Osteocyte (in vitro differentiated cells): Measurements from ENCODE around the gene SELPLG. TPM values are rescaled to one million over a fixed set of nuclear protein-coding genes. Genes with fewer than 3 reads are reported as not detected.
"Not testable (repeated sequence)": the region's sequence is repeated elsewhere in the genome, so short reads cannot be mapped to it uniquely, and the experiment has no call there.

Source experiments
- DNase-seq: peaks from one replicate; pipeline ENCODE4 v3.0.0; 2021; ENCODE audit warnings: mixed read lengths; ENCODE audit not compliant: unreplicated experiment; ENCODE audit errors: extremely low spot score
- H3K27ac Mint-ChIP-seq: one replicate; pipeline ENCODE4 v1.8.0; 2021; ENCODE audit warnings: mild to moderate bottlenecking, mixed read lengths; ENCODE audit not compliant: unreplicated experiment
- H3K27me3 Mint-ChIP-seq: one replicate; pipeline ENCODE4 v1.8.0; 2021; ENCODE audit warnings: mixed read lengths; ENCODE audit not compliant: unreplicated experiment
- H3K36me3 Mint-ChIP-seq: one replicate; pipeline ENCODE4 v1.8.0; 2021; ENCODE audit warnings: mixed read lengths; ENCODE audit not compliant: unreplicated experiment
- H3K4me1 Mint-ChIP-seq: one replicate; pipeline ENCODE4 v1.8.0; 2021; ENCODE audit warnings: mixed read lengths; ENCODE audit not compliant: unreplicated experiment
- H3K4me3 Mint-ChIP-seq: one replicate; pipeline ENCODE4 v1.8.0; 2021; ENCODE audit warnings: mild to moderate bottlenecking, moderate library complexity, mixed read lengths; ENCODE audit not compliant: unreplicated experiment
- H3K9me3 Mint-ChIP-seq: one replicate; pipeline ENCODE4 v1.8.0; 2021; ENCODE audit warnings: mixed read lengths; ENCODE audit not compliant: unreplicated experiment
- total RNA-seq: library from RNA; stranded (reverse); gene quantifications from 2 replicates; pipeline ENCODE4 v1.2.1, GENCODE V29; 2021
- TF ChIP-seq, protein P1 (sequence below): fragments of 200-600 bp; sonication (generic); IDR thresholded peaks from 2 replicates; pipeline ENCODE4 v1.5.0; 2021; ENCODE audit warnings: antibody characterized with exemption, mild to moderate bottlenecking, moderate library complexity

SELPLG gene
- total RNA-seq, 1 donor from 2014 or later: 0.59 TPM

DNA sequence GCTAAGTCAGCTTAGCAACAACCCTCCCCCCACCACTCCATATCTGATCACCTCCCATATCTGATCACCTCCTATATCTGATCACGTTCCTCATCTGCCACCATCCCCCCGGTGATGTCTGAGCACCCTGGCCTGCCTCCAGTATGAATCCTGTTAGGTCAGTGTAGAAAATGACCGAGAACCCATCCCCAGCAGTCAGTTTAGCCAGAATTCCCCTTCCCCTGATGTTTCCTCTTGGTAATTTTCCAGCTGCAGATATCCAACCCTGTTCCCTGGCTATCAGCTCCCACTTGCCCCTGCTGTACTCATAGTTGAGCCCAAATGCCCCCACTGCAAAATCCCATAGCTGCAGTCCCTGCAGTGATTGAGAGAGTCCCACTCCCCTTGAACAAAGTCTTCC is 12.5 kb downstream of the SELPLG start:
- Mint-ChIP-seq H3K36me3 (no peaks in the 10 kb centered on the region), H3K4me1 (peaks cover 19% of the 10 kb centered on the region), H3K27me3 (no peaks in the 10 kb centered on the region), H3K27ac (peak overlapping the region; percentile 9), H3K4me3 (no peak overlapping the region), H3K9me3 (no peaks in the 10 kb centered on the region)
- TF ChIP-seq, protein P1, sequence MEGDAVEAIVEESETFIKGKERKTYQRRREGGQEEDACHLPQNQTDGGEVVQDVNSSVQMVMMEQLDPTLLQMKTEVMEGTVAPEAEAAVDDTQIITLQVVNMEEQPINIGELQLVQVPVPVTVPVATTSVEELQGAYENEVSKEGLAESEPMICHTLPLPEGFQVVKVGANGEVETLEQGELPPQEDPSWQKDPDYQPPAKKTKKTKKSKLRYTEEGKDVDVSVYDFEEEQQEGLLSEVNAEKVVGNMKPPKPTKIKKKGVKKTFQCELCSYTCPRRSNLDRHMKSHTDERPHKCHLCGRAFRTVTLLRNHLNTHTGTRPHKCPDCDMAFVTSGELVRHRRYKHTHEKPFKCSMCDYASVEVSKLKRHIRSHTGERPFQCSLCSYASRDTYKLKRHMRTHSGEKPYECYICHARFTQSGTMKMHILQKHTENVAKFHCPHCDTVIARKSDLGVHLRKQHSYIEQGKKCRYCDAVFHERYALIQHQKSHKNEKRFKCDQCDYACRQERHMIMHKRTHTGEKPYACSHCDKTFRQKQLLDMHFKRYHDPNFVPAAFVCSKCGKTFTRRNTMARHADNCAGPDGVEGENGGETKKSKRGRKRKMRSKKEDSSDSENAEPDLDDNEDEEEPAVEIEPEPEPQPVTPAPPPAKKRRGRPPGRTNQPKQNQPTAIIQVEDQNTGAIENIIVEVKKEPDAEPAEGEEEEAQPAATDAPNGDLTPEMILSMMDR: no peak
- no peak for DNase-seq

DNA sequence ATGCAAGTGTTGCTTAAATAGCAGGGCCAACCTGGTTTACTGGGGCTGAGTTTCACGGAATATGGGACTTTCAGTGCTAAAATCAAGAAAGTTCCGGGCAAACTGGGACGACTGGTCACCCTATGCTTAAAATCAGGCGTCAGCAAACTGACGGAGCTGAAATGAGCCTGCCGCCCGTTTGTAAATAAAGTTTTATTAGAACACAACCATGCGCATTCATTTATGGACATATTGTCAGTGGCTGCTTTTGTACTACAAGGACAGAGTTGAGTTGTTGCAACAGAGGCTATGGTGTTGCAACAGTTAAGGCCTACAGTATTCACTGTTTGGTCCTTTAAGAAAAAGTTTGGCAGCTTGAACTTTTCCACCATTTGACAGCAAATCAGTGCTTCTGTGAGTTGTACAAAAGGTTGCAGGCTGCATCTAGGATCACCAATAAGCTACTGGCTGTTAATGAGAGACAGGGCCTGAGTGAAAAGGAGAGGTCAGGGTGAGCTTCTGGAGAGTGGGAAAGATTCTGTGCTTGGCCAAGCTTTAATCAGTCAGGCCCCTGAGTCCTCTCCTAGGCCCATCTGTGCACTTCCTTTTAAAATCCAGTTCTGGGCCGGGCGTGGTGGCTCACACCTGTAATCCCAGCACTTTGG is 13.3 kb downstream of the SELPLG start:
- TF ChIP-seq, protein P1: no peak
- no peaks in the 10 kb centered on the region for H3K27me3 Mint-ChIP-seq
- no peak for DNase-seq
- H3K9me3 Mint-ChIP-seq: no peaks in the 10 kb centered on the region
- peaks cover 1% of the 10 kb centered on the region for H3K36me3 Mint-ChIP-seq
- H3K4me3 Mint-ChIP-seq: no peak overlapping the region
- H3K4me1 Mint-ChIP-seq: peaks cover 19% of the 10 kb centered on the region
- no peak overlapping the region for H3K27ac Mint-ChIP-seq

DNA sequence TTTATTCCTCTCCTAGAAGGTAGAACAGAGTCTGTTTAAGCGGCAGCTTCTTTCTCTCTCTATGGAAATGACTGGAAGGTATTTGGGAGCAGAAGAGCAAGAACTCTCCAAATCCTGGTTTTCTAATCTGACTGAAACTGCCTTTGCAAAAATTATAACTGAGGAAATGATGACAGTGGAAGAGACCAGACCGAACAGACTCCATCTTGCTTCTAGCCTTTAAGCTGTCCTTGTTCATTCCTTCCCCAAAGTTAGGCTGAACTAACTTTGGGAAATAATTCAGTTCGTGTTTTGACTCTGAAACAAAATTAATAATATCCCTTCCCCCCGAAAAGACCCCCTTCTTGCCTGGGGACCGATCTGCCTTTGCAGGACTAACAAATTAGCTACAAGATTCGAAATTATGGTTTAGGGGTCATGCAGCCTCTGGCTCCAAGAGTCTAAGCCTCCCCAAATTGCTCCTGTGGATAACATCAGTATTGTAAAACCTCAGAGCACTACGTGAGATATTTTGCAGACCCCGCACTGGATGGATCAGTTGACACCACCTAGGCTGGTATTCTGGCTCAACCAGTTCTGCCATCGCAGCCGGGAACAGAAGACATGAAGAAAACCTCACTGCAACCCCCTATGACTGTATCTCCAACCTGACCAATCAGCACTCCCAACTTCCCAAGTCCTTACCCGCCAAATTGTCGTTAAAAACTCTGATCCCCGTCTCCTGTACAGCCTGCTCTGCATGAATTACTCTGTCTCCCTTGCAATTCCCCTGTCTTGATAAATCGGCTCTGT is 14.1 kb downstream of the SELPLG start:
- TF ChIP-seq, protein P1: no peak
- Mint-ChIP-seq H3K27ac (no peak overlapping the region), H3K27me3 (no peaks in the 10 kb centered on the region), H3K4me1 (peaks cover 19% of the 10 kb centered on the region), H3K9me3 (no peaks in the 10 kb centered on the region), H3K36me3 (peaks cover 1% of the 10 kb centered on the region), H3K4me3 (no peak overlapping the region)
- DNase-seq: no peak

DNA sequence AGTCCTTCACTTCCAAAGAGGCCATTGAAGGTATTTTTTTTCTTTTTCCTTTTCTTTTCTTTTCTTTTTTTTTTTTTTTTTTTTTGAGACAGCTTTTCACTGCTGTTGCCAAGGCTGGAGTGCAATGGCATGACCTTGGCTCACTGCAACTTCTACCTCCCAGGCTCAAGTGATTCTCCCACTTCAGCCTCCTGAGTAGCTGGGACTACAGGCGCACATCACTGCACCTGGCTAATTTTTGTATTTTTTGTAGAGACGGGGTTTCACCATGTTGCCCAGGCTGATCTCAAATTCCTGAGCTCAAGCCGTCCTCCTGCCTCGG is 14.8 kb downstream of the SELPLG start:
- H3K9me3 Mint-ChIP-seq, DNase-seq, H3K36me3 Mint-ChIP-seq, H3K27me3 Mint-ChIP-seq, H3K4me3 Mint-ChIP-seq, H3K27ac Mint-ChIP-seq: not testable (repeated sequence)
- H3K4me1 Mint-ChIP-seq: peaks cover 19% of the 10 kb centered on the region

DNA sequence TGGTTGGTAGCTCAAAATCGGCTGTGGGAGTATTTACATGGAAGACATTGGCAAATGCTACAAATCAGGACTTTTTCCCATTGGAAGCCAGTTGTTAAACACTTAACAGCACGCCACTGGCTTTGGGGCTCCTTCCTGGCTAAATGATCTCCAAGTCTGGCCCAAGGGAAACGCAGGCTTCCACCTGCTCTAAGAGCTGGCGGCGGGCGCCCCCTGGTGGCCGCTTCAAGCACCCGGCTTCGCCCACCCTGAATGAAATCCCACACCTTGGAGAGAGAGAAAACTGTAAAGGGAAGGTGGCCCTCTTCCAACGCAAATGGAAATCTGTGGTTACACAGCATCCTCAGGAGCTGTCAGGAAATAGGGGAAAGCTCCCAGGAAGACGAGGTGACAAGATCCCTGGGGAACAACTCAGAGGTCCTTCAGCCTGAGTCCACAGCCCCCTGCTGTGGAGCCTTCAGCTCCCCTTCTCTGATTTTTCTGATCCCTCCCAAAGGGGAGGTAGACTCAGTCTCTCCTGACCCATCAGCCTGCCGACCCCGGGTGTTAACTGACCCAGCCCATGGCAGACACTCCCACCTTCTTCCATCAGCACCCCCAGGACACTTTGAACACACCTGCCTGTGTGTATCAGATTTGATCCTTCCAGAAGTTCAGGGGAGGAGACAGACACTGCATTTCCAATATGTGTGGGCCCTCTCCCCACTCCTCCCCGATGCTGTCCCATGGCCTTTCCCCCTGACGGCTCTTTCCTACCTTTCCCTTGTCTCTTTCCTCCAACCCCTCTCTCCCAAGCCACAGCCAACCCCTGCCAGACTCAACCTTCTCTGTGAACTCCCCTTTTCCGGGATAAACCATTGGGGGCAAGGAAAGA is 15.4 kb downstream of the SELPLG start:
- H3K4me3 Mint-ChIP-seq: no peak overlapping the region
- no peak overlapping the region for H3K27ac Mint-ChIP-seq
- peak; percentile 94 for DNase-seq
- no peaks in the 10 kb centered on the region for H3K27me3 Mint-ChIP-seq
- H3K9me3 Mint-ChIP-seq: no peaks in the 10 kb centered on the region
- TF ChIP-seq, protein P1: peak; percentile 99
- H3K4me1 Mint-ChIP-seq: peaks cover 22% of the 10 kb centered on the region
- H3K36me3 Mint-ChIP-seq: peaks cover 1% of the 10 kb centered on the region
